Esophagus squamous epithelium (tissue), 4 donors: Measurements from ENCODE around the gene NR5A2.

Experiments used
- CTCF ChIP-seq, 6 experiments: fragments of 450-650 bp in 4 of 6; fragments of 200-600 bp in 2 of 6; sonication (generic) in 2 of 6; IDR thresholded peaks; one replicate each; pipeline ENCODE4 v1.5.1; 2016 to 2019; ENCODE audit warnings: antibody characterized with exemption in 6 of 6, mild to moderate bottlenecking in 4 of 6, moderate library complexity in 4 of 6
- POLR2A ChIP-seq, 4 donors: fragments of 450-650 bp; IDR thresholded peaks; one replicate each; pipeline ENCODE4 v1.6.1; 2017; ENCODE audit warnings: antibody characterized with exemption in 4 of 4, mild to moderate bottlenecking in 4 of 4, moderate library complexity in 3 of 4

- TF ChIP-seq CTCF (IDR thresholded peaks at IDR 0.05), result no peak
- TF ChIP-seq POLR2A (IDR thresholded peaks at IDR 0.05), result no peak
Observed at GRCh38 chr1:200174525-200175295, 147.2 kb downstream of the NR5A2 start.
